GM18519 (cell line): Measurements from ENCODE around the gene BCL11A.
"Not testable (repeated sequence)": the region's sequence is repeated elsewhere in the genome, so short reads cannot be mapped to it uniquely, and the experiment has no call there.

Experiments used
- ATAC-seq: cut with Tn5 transposase; IDR thresholded peaks from one replicate; pipeline ENCODE4 v1.9.1; 2021; ENCODE audit warnings: mild to moderate bottlenecking, moderate library complexity; ENCODE audit not compliant: unreplicated experiment, low FRiP score

BCL11A gene

GRCh38 chr2:60440767-60441163, 112.7 kb downstream of the BCL11A start:
- no peak for ATAC-seq

GRCh38 chr2:60440079-60440766, 113.2 kb downstream of the BCL11A start:
- peak; percentile 35 for ATAC-seq

GRCh38 chr2:60439219-60439974, 114.1 kb downstream of the BCL11A start:
- ATAC-seq, result peak; percentile 97

- ATAC-seq, result no peak
Observed at GRCh38 chr2:60438653-60439052, 114.8 kb downstream of the BCL11A start.

- no peak for ATAC-seq
Observed at GRCh38 chr2:60438131-60438530, 115.3 kb downstream of the BCL11A start.

GRCh38 chr2:60437080-60437696, 116.3 kb downstream of the BCL11A start:
- no peak for ATAC-seq

- ATAC-seq, result no peak
Observed at GRCh38 chr2:60433018-60433596, 120.3 kb downstream of the BCL11A start.

GRCh38 chr2:60432035-60432601, 121.3 kb downstream of the BCL11A start:
- ATAC-seq, result no peak

- ATAC-seq, result no peak
Observed at GRCh38 chr2:60429681-60430080, 123.8 kb downstream of the BCL11A start.

- no peak for ATAC-seq
Observed at GRCh38 chr2:60426880-60427279, 126.6 kb downstream of the BCL11A start.

- no peak for ATAC-seq
Observed at GRCh38 chr2:60426341-60426740, 127.1 kb downstream of the BCL11A start.

GRCh38 chr2:60424233-60424632, 129.2 kb downstream of the BCL11A start:
- no peak for ATAC-seq

GRCh38 chr2:60423505-60423904, 129.9 kb downstream of the BCL11A start:
- ATAC-seq, result no peak

- no peak for ATAC-seq
Observed at GRCh38 chr2:60422826-60423483, 130.5 kb downstream of the BCL11A start.

- not testable (repeated sequence) for ATAC-seq
Observed at GRCh38 chr2:60417210-60417609, 136.2 kb downstream of the BCL11A start.

GRCh38 chr2:60416221-60417008, 137.0 kb downstream of the BCL11A start:
- ATAC-seq, result no peak

- ATAC-seq, result no peak
Observed at GRCh38 chr2:60415814-60416213, 137.6 kb downstream of the BCL11A start.

- no peak for ATAC-seq
Observed at GRCh38 chr2:60414495-60415138, 138.8 kb downstream of the BCL11A start.

GRCh38 chr2:60413814-60414168, 139.7 kb downstream of the BCL11A start:
- peak; percentile 50 for ATAC-seq
